HL-60 (cell line): ENCODE data around the gene SAMD9L.

ENCODE experiments used
- DNase-seq, 2 experiments: peaks; one replicate each; pipeline ENCODE4 v3.0.0-alpha.2; 2010 to 2020; ENCODE audit warnings: low read depth in 1 of 2, low spot score in 1 of 2
- H3K27ac ChIP-seq: fragments of 250-450 bp; sonication (Bioruptor Pico); replicated peaks from 2 replicates; pipeline ENCODE4 v1.5.1; 2020; ENCODE audit warnings: mild to moderate bottlenecking, moderate library complexity
- H3K27me3 ChIP-seq: fragments of 250-450 bp; sonication (Bioruptor Pico); 2 replicates; pipeline ENCODE4 v1.5.1; 2021; ENCODE audit warnings: mild to moderate bottlenecking, moderate library complexity; ENCODE audit not compliant: insufficient read depth, poor library complexity, severe bottlenecking
- H3K4me3 ChIP-seq: replicated peaks from 2 replicates; pipeline ENCODE4 v1.5.1; 2011; ENCODE audit warnings: mild to moderate bottlenecking, control low read depth, low read length; ENCODE audit not compliant: insufficient read depth
- CTCF ChIP-seq: IDR thresholded peaks from one replicate; pipeline ENCODE4 v1.5.1; 2011; ENCODE audit warnings: low read length, control low read depth, inconsistent platforms; ENCODE audit not compliant: insufficient read depth
- GABPA ChIP-seq: IDR thresholded peaks from 2 replicates; pipeline ENCODE4 v1.6.1; 2012; ENCODE audit warnings: low read depth
- POLR2AphosphoS5 ChIP-seq: IDR thresholded peaks from 2 replicates; pipeline ENCODE4 v1.6.1; 2012; ENCODE audit warnings: low read depth
- REST ChIP-seq: IDR thresholded peaks from 2 replicates; pipeline ENCODE4 v1.6.1; 2012; ENCODE audit warnings: low read depth; ENCODE audit not compliant: insufficient replicate concordance
- SPI1 ChIP-seq: IDR thresholded peaks from 2 replicates; pipeline ENCODE4 v1.6.1; 2012; ENCODE audit warnings: low read depth, mild to moderate bottlenecking, borderline replicate concordance

Gene SAMD9L

GRCh38 chr7:93161181-93161762, 13.1 kb upstream of the SAMD9L start:
- TF ChIP-seq GABPA (no peak), CTCF (no peak), SPI1 (no peak), REST (no peak), POLR2AphosphoS5 (no peak)
- H3K4me3 ChIP-seq, result no peak overlapping the region
- no peak overlapping the region for H3K27ac ChIP-seq
- no peak for DNase-seq
- no peaks in the 10 kb centered on the region for H3K27me3 ChIP-seq

GRCh38 chr7:93160410-93160809, 12.2 kb upstream of the SAMD9L start:
- Histone ChIP-seq H3K4me3 (no peak overlapping the region), H3K27me3 (no peaks in the 10 kb centered on the region), H3K27ac (no peak overlapping the region)
- DNase-seq, result no peak
- TF ChIP-seq SPI1 (no peak), REST (no peak), POLR2AphosphoS5 (no peak), CTCF (no peak), GABPA (no peak)

- Histone ChIP-seq H3K27ac (no peak overlapping the region), H3K4me3 (no peak overlapping the region), H3K27me3 (no peaks in the 10 kb centered on the region)
- no peak for DNase-seq
- TF ChIP-seq CTCF (no peak), GABPA (no peak), POLR2AphosphoS5 (no peak)
Observed at GRCh38 chr7:93159490-93159889, 11.3 kb upstream of the SAMD9L start.

- Histone ChIP-seq H3K27ac (no peak overlapping the region), H3K27me3 (no peaks in the 10 kb centered on the region), H3K4me3 (no peak overlapping the region)
- no peak for DNase-seq
- no peak for TF ChIP-seq SPI1
- no peak for TF ChIP-seq GABPA
- TF ChIP-seq CTCF, result no peak
- TF ChIP-seq REST, result no peak
- TF ChIP-seq POLR2AphosphoS5, result no peak
Observed at GRCh38 chr7:93156884-93157283, 8.7 kb upstream of the SAMD9L start.
